ENCODE results near the gene PECR.
A peak's percentile ranks its signal among the peaks of the same experiment; 100 is the strongest.
"Not testable (repeated sequence)": the region's sequence is repeated elsewhere in the genome, so short reads cannot be mapped to it uniquely, and the experiment has no call there.

PECR gene

GRCh38 chr2:216103213-216103612, 21.6 kb upstream of the PECR start:
- DNase-seq = no peak

- no peak for DNase-seq
These were observed 19.5 kb upstream of the PECR start for GRCh38 chr2:216101109-216101508.

- DNase-seq = no peak
These were observed 17.1 kb upstream of the PECR start for GRCh38 chr2:216098421-216099334.

- no peak for DNase-seq
These were observed 13.1 kb upstream of the PECR start for GRCh38 chr2:216094701-216095100.

- DNase-seq = no peak
These were observed 11.0 kb upstream of the PECR start for GRCh38 chr2:216092646-216093045.

- no peak for DNase-seq
These were observed 8.8 kb upstream of the PECR start for GRCh38 chr2:216090369-216090786.

GRCh38 chr2:216086207-216086893, 4.7 kb upstream of the PECR start:
- DNase-seq = no peak

- DNase-seq = peak; percentile 6
These were observed 2.9 kb upstream of the PECR start for GRCh38 chr2:216084547-216084946.

GRCh38 chr2:216083464-216084281, 2.1 kb upstream of the PECR start:
- DNase-seq = peak; percentile 53

GRCh38 chr2:216082805-216083204, 1.2 kb upstream of the PECR start:
- DNase-seq = no peak

GRCh38 chr2:216082117-216082711, 605 bp upstream of the PECR start:
- DNase-seq = no peak

GRCh38 chr2:216081012-216081411, 597 bp downstream of the PECR start:
- DNase-seq = no peak

GRCh38 chr2:216080048-216080447, 1.6 kb downstream of the PECR start:
- DNase-seq = not testable (repeated sequence)

- no peak for DNase-seq
These were observed 2.8 kb downstream of the PECR start for GRCh38 chr2:216078776-216079175.

GRCh38 chr2:216075510-216076485, 5.8 kb downstream of the PECR start:
- no peak for DNase-seq

- DNase-seq = no peak
These were observed 6.8 kb downstream of the PECR start for GRCh38 chr2:216074794-216075193.

- DNase-seq = no peak
These were observed 7.2 kb downstream of the PECR start for GRCh38 chr2:216074380-216074779.

- no peak for DNase-seq
These were observed 7.8 kb downstream of the PECR start for GRCh38 chr2:216073773-216074172.

GRCh38 chr2:216072473-216072872, 9.1 kb downstream of the PECR start:
- DNase-seq = no peak

- no peak for DNase-seq
These were observed 10.3 kb downstream of the PECR start for GRCh38 chr2:216071111-216071851.

GRCh38 chr2:216070195-216070594, 11.4 kb downstream of the PECR start:
- no peak for DNase-seq

Measured in NCI-H524 treated with DMSO at 0.1 percent for 48 hours (cell line).